SU-DHL-6 (cell line): ENCODE data around the gene TEK.

Experiments used
- H2AFZ ChIP-seq: fragments of 200-600 bp; sonication (generic); 2 replicates; pipeline ENCODE4 v1.6.1; 2014; ENCODE audit warnings: low read depth, mild to moderate bottlenecking, moderate library complexity, mixed read lengths, antibody characterized with exemption, low read length; ENCODE audit not compliant: severe bottlenecking
- H3F3A ChIP-seq: fragments of 200-600 bp; shearing (Covaris generic); 2 replicates; pipeline ENCODE4 v1.6.0; 2016; ENCODE audit warnings: antibody characterized with exemption, mild to moderate bottlenecking; ENCODE audit not compliant: insufficient read depth
- H3K27ac ChIP-seq: fragments of 200-600 bp; sonication (generic); 2 replicates; pipeline ENCODE4 v1.5.1; 2016; ENCODE audit warnings: low read depth, mild to moderate bottlenecking, low read length, moderate library complexity, mixed read lengths
- H3K27me3 ChIP-seq: fragments of 200-600 bp; sonication (generic), shearing (Covaris generic); 2 replicates; pipeline ENCODE4 v1.6.0; 2014; ENCODE audit warnings: mild to moderate bottlenecking, low read length
- H3K36me3 ChIP-seq: fragments of 200-600 bp; sonication (generic); 2 replicates; pipeline ENCODE4 v1.6.1; 2014; ENCODE audit warnings: mild to moderate bottlenecking, low read length, mixed read lengths
- H3K4me2 ChIP-seq: fragments of 300-600, 200-600 bp; shearing (Covaris generic), sonication (generic); 2 replicates; pipeline ENCODE4 v1.6.0; 2014; ENCODE audit warnings: low read length, low read depth, mild to moderate bottlenecking; ENCODE audit not compliant: poor library complexity, severe bottlenecking
- H3K4me3 ChIP-seq: fragments of 200-600 bp; sonication (generic); 2 replicates; pipeline ENCODE4 v1.5.1; 2014; ENCODE audit warnings: antibody characterized with exemption, low read length, mild to moderate bottlenecking, mixed read lengths; ENCODE audit not compliant: insufficient read depth, poor library complexity, severe bottlenecking
- H3K79me2 ChIP-seq: fragments of 200-600 bp; sonication (generic); 2 replicates; pipeline ENCODE4 v1.6.1; 2014; ENCODE audit warnings: mild to moderate bottlenecking, low read length, moderate library complexity; ENCODE audit not compliant: insufficient read depth
- H3K9ac ChIP-seq: fragments of 200-600 bp; sonication (generic); 2 replicates; pipeline ENCODE4 v1.7.0; 2014; ENCODE audit warnings: mild to moderate bottlenecking, low read length
- H3K9me2 ChIP-seq: fragments of 200-600 bp; sonication (generic); replicated peaks from 2 replicates; pipeline ENCODE4 v1.6.1; 2014; ENCODE audit warnings: low read length; ENCODE audit not compliant: insufficient read depth
- H3K9me3 ChIP-seq: fragments of 200-600 bp; sonication (generic); 2 replicates; pipeline ENCODE4 v1.6.1; 2014; ENCODE audit warnings: low read length, mixed read lengths; ENCODE audit not compliant: insufficient read depth
- H4K20me1 ChIP-seq: fragments of 200-600 bp; sonication (generic); 2 replicates; pipeline ENCODE4 v1.6.1; 2014; ENCODE audit warnings: low read depth, mild to moderate bottlenecking, antibody characterized with exemption, low read length, moderate library complexity, mixed read lengths
- CTCF ChIP-seq: fragments of 200-600 bp; sonication (generic); IDR thresholded peaks from one replicate; pipeline ENCODE4 v1.5.1; 2017; ENCODE audit warnings: antibody characterized with exemption, mild to moderate bottlenecking, low read length, moderate library complexity; ENCODE audit not compliant: insufficient read depth, poor library complexity, severe bottlenecking
- EZH2phosphoT487 ChIP-seq: fragments of 200-600 bp; sonication (generic), shearing (Covaris generic); conservative IDR thresholded peaks from 2 replicates; pipeline ENCODE4 v1.6.1; 2018; ENCODE audit warnings: mild to moderate bottlenecking, antibody characterized with exemption, low read length, moderate library complexity, mixed read lengths

The TEK gene

GRCh38 chr9:27176971-27177370 lies 67.9 kb downstream of the TEK start:
- Histone ChIP-seq H3K4me3 (no peak overlapping the region), H3K27ac (no peak overlapping the region), H3K4me2 (no peak overlapping the region), H3K9me2 (no peaks in the 10 kb centered on the region), H3K36me3 (no peaks in the 10 kb centered on the region), H3K9ac (no peak overlapping the region), H3K9me3 (no peaks in the 10 kb centered on the region), H2AFZ (no peak overlapping the region), H4K20me1 (no peaks in the 10 kb centered on the region), H3F3A (no peaks in the 10 kb centered on the region), H3K27me3 (no peaks in the 10 kb centered on the region), H3K79me2 (no peaks in the 10 kb centered on the region)
- TF ChIP-seq CTCF (no peak), EZH2phosphoT487 (no peak)

- Histone ChIP-seq H3F3A (no peaks in the 10 kb centered on the region), H2AFZ (no peak overlapping the region), H3K9me3 (no peaks in the 10 kb centered on the region), H4K20me1 (no peaks in the 10 kb centered on the region), H3K4me2 (no peak overlapping the region), H3K4me3 (no peak overlapping the region), H3K9me2 (no peaks in the 10 kb centered on the region), H3K27me3 (no peaks in the 10 kb centered on the region), H3K79me2 (no peaks in the 10 kb centered on the region), H3K36me3 (no peaks in the 10 kb centered on the region), H3K9ac (no peak overlapping the region), H3K27ac (no peak overlapping the region)
- no peak for TF ChIP-seq CTCF
- no peak for TF ChIP-seq EZH2phosphoT487
Measured at GRCh38 chr9:27179245-27179865, 70.3 kb downstream of the TEK start.

GRCh38 chr9:27181381-27181780 lies 72.4 kb downstream of the TEK start:
- H3K79me2 ChIP-seq = no peaks in the 10 kb centered on the region
- no peaks in the 10 kb centered on the region for H3K9me2 ChIP-seq
- no peak overlapping the region for H3K27ac ChIP-seq
- H3F3A ChIP-seq = no peaks in the 10 kb centered on the region
- no peak overlapping the region for H3K9ac ChIP-seq
- TF ChIP-seq EZH2phosphoT487 (no peak), CTCF (no peak)
- no peak overlapping the region for H2AFZ ChIP-seq
- no peak overlapping the region for H3K4me2 ChIP-seq
- no peaks in the 10 kb centered on the region for H3K36me3 ChIP-seq
- H4K20me1 ChIP-seq = no peaks in the 10 kb centered on the region
- H3K9me3 ChIP-seq = no peaks in the 10 kb centered on the region
- H3K4me3 ChIP-seq = no peak overlapping the region
- H3K27me3 ChIP-seq = no peaks in the 10 kb centered on the region
